ENCODE results near the gene DNAJB8.

GRCh38 chr3:128448491-128448890, 18.2 kb downstream of the DNAJB8 start:
- TF ChIP-seq CTCF (IDR thresholded peaks at IDR 0.05) (no peak), POLR2A (IDR thresholded peaks at IDR 0.05) (no peak)
